ENCODE results near the gene ST7.

The ST7 gene

DNA sequence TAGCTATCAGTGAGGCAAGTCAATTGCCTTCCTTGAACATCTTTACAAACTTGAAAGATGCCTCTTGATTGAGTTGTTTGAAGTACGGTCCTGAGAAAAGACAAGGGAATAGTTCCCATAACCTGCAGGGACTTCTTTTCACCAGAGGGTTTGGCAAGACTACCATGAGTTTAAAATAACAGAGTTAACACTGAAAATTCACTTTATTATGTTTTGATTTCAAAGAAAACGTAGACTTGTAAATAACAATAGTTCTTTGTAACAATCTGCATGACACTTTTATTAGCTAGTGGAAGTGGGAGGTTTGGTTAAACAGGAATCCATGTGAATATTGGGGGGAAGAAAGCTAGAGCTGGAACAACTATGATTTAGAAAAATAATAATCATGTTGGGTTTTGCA is 320.0 kb downstream of the ST7 start:
- DNase-seq (ENCODE audit: low read depth) = no peak

- no peak for DNase-seq (ENCODE audit: low read depth)
Observed at GRCh38 chr7:117273814-117274225, 320.5 kb downstream of the ST7 start.

GRCh38 chr7:117274951-117275350 is 321.6 kb downstream of the ST7 start:
- no peak for DNase-seq (ENCODE audit: low read depth)

DNA sequence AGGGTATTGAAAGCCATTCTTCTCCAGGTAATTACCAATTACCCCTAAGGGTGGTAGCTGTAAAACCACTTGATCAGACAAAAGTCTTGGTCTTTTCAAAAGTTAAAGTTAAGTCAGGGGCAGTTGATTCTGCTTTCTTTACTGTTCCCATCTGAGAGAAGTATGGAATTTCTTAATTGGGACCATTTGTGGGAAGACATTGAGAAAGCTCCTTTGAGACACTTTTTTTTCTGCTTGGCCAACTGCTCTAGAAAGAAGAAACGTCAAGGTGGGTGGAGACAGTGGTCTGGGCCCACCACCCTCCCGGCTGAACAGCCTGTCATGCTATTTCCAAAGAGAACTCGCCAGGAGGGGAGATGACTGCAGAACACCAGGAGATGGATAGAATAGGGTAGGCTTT is 324.3 kb downstream of the ST7 start:
- DNase-seq (ENCODE audit: low read depth) = no peak

- DNase-seq (ENCODE audit: low read depth) = no peak
Observed at GRCh38 chr7:117278040-117278439, 324.7 kb downstream of the ST7 start.

DNA sequence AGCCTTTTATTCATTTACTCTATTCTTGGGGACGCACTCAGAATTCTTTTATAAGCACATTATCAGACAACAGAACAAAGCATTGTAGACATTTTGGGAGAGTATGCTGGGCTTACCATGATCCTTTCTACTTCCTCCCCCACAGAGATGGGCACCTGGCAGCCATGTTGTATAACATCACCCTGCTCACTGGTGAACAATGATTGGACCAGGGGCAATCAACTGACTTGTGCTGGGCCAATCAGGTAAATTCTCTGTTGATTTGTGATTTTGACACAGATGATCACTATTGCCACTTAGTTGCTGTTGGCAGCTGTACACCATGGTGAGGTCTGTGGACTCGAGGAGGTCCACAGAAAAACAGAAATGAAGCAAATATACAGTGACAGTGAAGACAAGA is 325.9 kb downstream of the ST7 start:
- no peak for DNase-seq (ENCODE audit: low read depth)
